ENCODE data around the gene FGG. TPM values are rescaled to one million over a fixed set of nuclear protein-coding genes. Genes with fewer than 3 reads are reported as not detected.

FGG gene
- total and polyA plus RNA-seq, 2 of the 8 experiments (the other 6 are each of a cell fraction or from before 2014, with no cell fraction given) = not detected

- no peak for TF ChIP-seq CHD7 (IDR thresholded peaks at IDR 0.05; ENCODE audit: insufficient replicate concordance, low read length)
- TF ChIP-seq BACH1 (IDR thresholded peaks at IDR 0.05; ENCODE audit: low read length) = no peak
- TF ChIP-seq, protein P1, sequence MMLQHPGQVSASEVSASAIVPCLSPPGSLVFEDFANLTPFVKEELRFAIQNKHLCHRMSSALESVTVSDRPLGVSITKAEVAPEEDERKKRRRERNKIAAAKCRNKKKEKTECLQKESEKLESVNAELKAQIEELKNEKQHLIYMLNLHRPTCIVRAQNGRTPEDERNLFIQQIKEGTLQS (IDR thresholded peaks at IDR 0.05; ENCODE audit: insufficient read depth, low read depth, low read length) = no peak
- TF ChIP-seq CHD1 (IDR thresholded peaks at IDR 0.05; ENCODE audit: low read depth, low read length) = no peak
- TF ChIP-seq HDAC6 (IDR thresholded peaks at IDR 0.05; ENCODE audit: low read depth, low read length) = no peak
- no peak for TF ChIP-seq CBX8 (IDR thresholded peaks at IDR 0.05; ENCODE audit: borderline replicate concordance, low read depth, low read length)
- TF ChIP-seq RNF2 (IDR thresholded peaks at IDR 0.05; ENCODE audit: borderline replicate concordance, low read depth, low read length, missing control alignments, poor library complexity, severe bottlenecking) = no peak
- TF ChIP-seq JUN (IDR thresholded peaks at IDR 0.05; ENCODE audit: low read depth, low read length) = no peak
Measured at GRCh38 chr4:154616731-154617130, 4.3 kb upstream of the FGG start (continued).

All from H1 (cell line).